SU-DHL-6 (cell line): Measurements from ENCODE around the gene CRTAC1.

ENCODE experiments used
- H2AFZ ChIP-seq: fragments of 200-600 bp; sonication (generic); 2 replicates; pipeline ENCODE4 v1.6.1; 2014; ENCODE audit warnings: low read depth, mild to moderate bottlenecking, moderate library complexity, mixed read lengths, antibody characterized with exemption, low read length; ENCODE audit not compliant: severe bottlenecking
- H3F3A ChIP-seq: fragments of 200-600 bp; shearing (Covaris generic); 2 replicates; pipeline ENCODE4 v1.6.0; 2016; ENCODE audit warnings: antibody characterized with exemption, mild to moderate bottlenecking; ENCODE audit not compliant: insufficient read depth
- H3K27ac ChIP-seq: fragments of 200-600 bp; sonication (generic); 2 replicates; pipeline ENCODE4 v1.5.1; 2016; ENCODE audit warnings: low read depth, mild to moderate bottlenecking, low read length, moderate library complexity, mixed read lengths
- H3K27me3 ChIP-seq: fragments of 200-600 bp; sonication (generic), shearing (Covaris generic); 2 replicates; pipeline ENCODE4 v1.6.0; 2014; ENCODE audit warnings: mild to moderate bottlenecking, low read length
- H3K36me3 ChIP-seq: fragments of 200-600 bp; sonication (generic); 2 replicates; pipeline ENCODE4 v1.6.1; 2014; ENCODE audit warnings: mild to moderate bottlenecking, low read length, mixed read lengths
- H3K4me2 ChIP-seq: fragments of 300-600, 200-600 bp; shearing (Covaris generic), sonication (generic); 2 replicates; pipeline ENCODE4 v1.6.0; 2014; ENCODE audit warnings: low read length, low read depth, mild to moderate bottlenecking; ENCODE audit not compliant: poor library complexity, severe bottlenecking
- H3K4me3 ChIP-seq: fragments of 200-600 bp; sonication (generic); 2 replicates; pipeline ENCODE4 v1.5.1; 2014; ENCODE audit warnings: antibody characterized with exemption, low read length, mild to moderate bottlenecking, mixed read lengths; ENCODE audit not compliant: insufficient read depth, poor library complexity, severe bottlenecking
- H3K79me2 ChIP-seq: fragments of 200-600 bp; sonication (generic); 2 replicates; pipeline ENCODE4 v1.6.1; 2014; ENCODE audit warnings: mild to moderate bottlenecking, low read length, moderate library complexity; ENCODE audit not compliant: insufficient read depth
- H3K9ac ChIP-seq: fragments of 200-600 bp; sonication (generic); 2 replicates; pipeline ENCODE4 v1.7.0; 2014; ENCODE audit warnings: mild to moderate bottlenecking, low read length
- H3K9me2 ChIP-seq: fragments of 200-600 bp; sonication (generic); replicated peaks from 2 replicates; pipeline ENCODE4 v1.6.1; 2014; ENCODE audit warnings: low read length; ENCODE audit not compliant: insufficient read depth
- H3K9me3 ChIP-seq: fragments of 200-600 bp; sonication (generic); 2 replicates; pipeline ENCODE4 v1.6.1; 2014; ENCODE audit warnings: low read length, mixed read lengths; ENCODE audit not compliant: insufficient read depth
- H4K20me1 ChIP-seq: fragments of 200-600 bp; sonication (generic); 2 replicates; pipeline ENCODE4 v1.6.1; 2014; ENCODE audit warnings: low read depth, mild to moderate bottlenecking, antibody characterized with exemption, low read length, moderate library complexity, mixed read lengths
- EZH2phosphoT487 ChIP-seq: fragments of 200-600 bp; sonication (generic), shearing (Covaris generic); conservative IDR thresholded peaks from 2 replicates; pipeline ENCODE4 v1.6.1; 2018; ENCODE audit warnings: mild to moderate bottlenecking, antibody characterized with exemption, low read length, moderate library complexity, mixed read lengths
- TF ChIP-seq, protein P1 (sequence below): fragments of 200-600 bp; sonication (generic); IDR thresholded peaks from one replicate; pipeline ENCODE4 v1.5.1; 2017; ENCODE audit warnings: antibody characterized with exemption, mild to moderate bottlenecking, low read length, moderate library complexity; ENCODE audit not compliant: insufficient read depth, poor library complexity, severe bottlenecking

Gene CRTAC1

DNA sequence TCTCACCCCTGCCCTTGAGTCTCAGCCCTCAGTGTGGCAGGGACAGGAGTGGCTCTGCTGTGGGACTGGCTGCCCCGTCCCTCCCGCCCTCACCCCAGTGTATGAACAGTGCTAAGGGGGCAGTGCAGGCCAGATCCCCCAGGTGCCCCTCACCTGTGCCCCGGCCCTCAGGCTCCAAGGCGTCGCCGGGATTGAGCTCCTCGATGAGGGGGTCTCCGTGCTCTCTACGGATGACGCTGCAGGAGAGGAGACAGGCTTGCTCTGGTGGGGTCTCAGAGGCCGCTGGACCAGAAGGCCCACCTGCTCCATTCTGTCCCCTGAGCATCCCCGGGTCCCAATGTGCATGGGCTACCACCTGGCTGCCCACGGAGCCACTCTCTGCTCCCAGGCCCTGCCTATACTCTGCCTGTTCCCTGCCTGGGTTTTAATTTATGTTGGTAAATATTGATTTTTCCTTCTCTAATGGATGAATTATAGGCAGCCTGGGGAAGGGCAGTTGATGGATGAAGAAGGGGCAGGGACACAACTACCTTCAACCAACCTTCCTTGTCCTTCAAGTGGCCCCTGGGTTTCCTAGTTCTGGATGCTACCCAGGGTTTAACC is 133.6 kb downstream of the CRTAC1 start:
- Histone ChIP-seq H3K27ac (no peak overlapping the region), H4K20me1 (no peaks in the 10 kb centered on the region), H3K4me2 (no peak overlapping the region), H3K9me2 (no peaks in the 10 kb centered on the region), H3F3A (no peaks in the 10 kb centered on the region), H3K27me3 (0 out of 2 replicates have a peak, but pooled peaks cover 3% of the 10 kb centered on the region), H3K36me3 (no peaks in the 10 kb centered on the region), H3K4me3 (no peak overlapping the region), H3K79me2 (no peaks in the 10 kb centered on the region), H2AFZ (no peak overlapping the region), H3K9me3 (no peaks in the 10 kb centered on the region), H3K9ac (no peak overlapping the region)
- TF ChIP-seq, protein P1, sequence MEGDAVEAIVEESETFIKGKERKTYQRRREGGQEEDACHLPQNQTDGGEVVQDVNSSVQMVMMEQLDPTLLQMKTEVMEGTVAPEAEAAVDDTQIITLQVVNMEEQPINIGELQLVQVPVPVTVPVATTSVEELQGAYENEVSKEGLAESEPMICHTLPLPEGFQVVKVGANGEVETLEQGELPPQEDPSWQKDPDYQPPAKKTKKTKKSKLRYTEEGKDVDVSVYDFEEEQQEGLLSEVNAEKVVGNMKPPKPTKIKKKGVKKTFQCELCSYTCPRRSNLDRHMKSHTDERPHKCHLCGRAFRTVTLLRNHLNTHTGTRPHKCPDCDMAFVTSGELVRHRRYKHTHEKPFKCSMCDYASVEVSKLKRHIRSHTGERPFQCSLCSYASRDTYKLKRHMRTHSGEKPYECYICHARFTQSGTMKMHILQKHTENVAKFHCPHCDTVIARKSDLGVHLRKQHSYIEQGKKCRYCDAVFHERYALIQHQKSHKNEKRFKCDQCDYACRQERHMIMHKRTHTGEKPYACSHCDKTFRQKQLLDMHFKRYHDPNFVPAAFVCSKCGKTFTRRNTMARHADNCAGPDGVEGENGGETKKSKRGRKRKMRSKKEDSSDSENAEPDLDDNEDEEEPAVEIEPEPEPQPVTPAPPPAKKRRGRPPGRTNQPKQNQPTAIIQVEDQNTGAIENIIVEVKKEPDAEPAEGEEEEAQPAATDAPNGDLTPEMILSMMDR, result no peak
- TF ChIP-seq EZH2phosphoT487, result no peak

DNA sequence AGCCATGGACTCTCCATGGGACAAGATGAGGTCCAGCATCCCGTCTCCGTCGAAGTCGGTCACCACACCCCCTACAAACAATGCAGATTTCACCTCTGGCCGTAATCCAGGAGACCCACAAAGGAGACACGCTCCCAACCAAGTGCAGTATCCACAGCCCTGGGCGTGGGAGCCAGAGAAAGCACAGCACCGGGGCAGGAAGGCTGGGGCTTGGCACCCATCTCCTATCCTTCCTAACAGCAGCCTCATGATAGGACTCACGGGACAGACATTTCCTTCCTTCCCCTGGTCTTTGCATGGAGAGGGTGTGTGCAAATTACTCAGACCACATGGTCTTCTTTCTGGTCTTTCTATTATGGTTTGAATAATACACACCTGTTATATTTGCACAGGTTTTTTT is 134.5 kb downstream of the CRTAC1 start:
- H3K9ac ChIP-seq, result no peak overlapping the region
- no peak overlapping the region for H3K4me2 ChIP-seq
- H3K36me3 ChIP-seq, result no peaks in the 10 kb centered on the region
- no peak overlapping the region for H2AFZ ChIP-seq
- H3K4me3 ChIP-seq, result no peak overlapping the region
- no peaks in the 10 kb centered on the region for H4K20me1 ChIP-seq
- TF ChIP-seq, protein P1, result no peak
- TF ChIP-seq EZH2phosphoT487, result no peak
- no peaks in the 10 kb centered on the region for H3K9me3 ChIP-seq
- no peaks in the 10 kb centered on the region for H3K79me2 ChIP-seq
- no peaks in the 10 kb centered on the region for H3K9me2 ChIP-seq
- H3K27me3 ChIP-seq, result 0 out of 2 replicates have a peak, but pooled peaks cover 3% of the 10 kb centered on the region
- no peaks in the 10 kb centered on the region for H3F3A ChIP-seq
- H3K27ac ChIP-seq, result no peak overlapping the region

DNA sequence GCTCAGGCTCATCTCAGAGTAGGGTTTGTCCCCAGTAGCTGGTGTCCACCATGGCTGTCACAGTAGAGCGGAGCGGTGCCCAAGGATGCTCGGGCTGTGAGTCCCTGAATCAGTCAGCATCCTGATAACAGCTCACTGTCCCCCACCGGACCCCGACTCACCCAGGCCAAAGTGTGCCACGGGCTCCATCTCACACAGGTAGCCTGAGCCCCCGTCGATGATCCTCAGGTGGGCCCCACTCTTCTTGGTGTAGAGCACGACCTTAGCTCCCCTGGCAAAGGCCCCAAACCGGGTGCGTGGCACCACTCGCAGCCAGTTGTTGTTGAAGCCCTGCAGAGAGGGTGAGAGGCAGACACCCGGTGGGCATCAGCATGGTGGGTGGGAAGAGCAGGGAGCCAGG is 135.3 kb downstream of the CRTAC1 start:
- Histone ChIP-seq H3K9me3 (no peaks in the 10 kb centered on the region), H4K20me1 (no peaks in the 10 kb centered on the region)
- TF ChIP-seq, protein P1, result no peak
- TF ChIP-seq EZH2phosphoT487, result no peak

More for the DNA sequence above, 135.3 kb downstream of the CRTAC1 start:
- H3K4me2 ChIP-seq, result no peak overlapping the region
- H3K4me3 ChIP-seq, result no peak overlapping the region
- H3K27me3 ChIP-seq, result 0 out of 2 replicates have a peak, but pooled peaks cover 3% of the 10 kb centered on the region
- no peaks in the 10 kb centered on the region for H3K79me2 ChIP-seq
- H3F3A ChIP-seq, result no peaks in the 10 kb centered on the region
- H3K9me2 ChIP-seq, result no peaks in the 10 kb centered on the region
- no peak overlapping the region for H3K27ac ChIP-seq
- no peak overlapping the region for H2AFZ ChIP-seq
- no peak overlapping the region for H3K9ac ChIP-seq
- H3K36me3 ChIP-seq, result no peaks in the 10 kb centered on the region
